ENCODE results near the gene STS. TPM values are rescaled to one million over a fixed set of nuclear protein-coding genes. Genes with fewer than 3 reads are reported as not detected.

STS gene
- total RNA-seq, 2 donors from 2014 or later, result 2.1 to 6.6 TPM

DNA sequence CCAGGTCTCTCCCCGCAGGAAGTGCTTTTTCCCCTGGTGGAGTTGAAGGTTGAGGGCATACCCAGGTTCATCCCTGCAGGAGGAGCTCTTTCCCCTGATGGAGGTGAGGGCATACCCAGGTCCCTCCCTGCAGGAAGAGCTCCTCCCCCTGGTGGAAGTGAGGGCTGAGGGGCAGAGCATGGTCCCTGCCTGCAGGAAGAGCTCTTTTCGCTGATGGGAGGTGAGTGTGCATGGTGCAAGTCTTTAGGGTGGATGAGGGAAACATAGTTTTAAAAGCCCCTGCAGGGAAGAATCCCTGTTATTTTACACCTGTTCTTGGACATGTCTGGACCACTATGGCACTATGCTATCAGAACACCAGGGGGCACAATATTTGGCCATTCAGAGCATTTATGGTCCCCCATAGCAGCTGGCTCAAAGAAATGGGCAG lies 44.2 kb downstream of the STS start:
- no peaks in the 10 kb centered on the region for H3K27me3 Mint-ChIP-seq (ENCODE audit: insufficient read depth)
- peaks cover 8% of the 10 kb centered on the region for H3K9me3 ChIP-seq (ENCODE audit: control insufficient read depth, low read length)
- peak; percentile 59 for DNase-seq

DNA sequence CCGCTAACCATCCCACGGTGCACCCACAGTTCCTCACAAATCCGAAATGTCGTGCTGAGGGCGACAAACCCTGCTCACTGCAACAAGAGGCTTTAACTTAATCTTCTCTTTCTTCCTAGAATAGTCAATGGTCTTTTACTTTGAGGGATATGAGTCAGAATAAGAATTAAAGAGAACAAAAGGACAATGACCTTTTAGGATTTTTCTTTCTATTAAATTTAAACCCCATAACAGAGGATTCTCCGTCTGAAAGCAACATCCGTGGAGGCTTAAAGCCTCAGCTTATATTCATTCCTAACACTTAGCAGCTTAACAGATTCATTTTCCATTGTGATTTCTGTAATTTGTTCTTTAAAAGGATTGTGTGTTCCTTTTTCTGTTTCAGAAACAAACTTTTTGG lies 45.4 kb downstream of the STS start:
- TF ChIP-seq, protein P1, sequence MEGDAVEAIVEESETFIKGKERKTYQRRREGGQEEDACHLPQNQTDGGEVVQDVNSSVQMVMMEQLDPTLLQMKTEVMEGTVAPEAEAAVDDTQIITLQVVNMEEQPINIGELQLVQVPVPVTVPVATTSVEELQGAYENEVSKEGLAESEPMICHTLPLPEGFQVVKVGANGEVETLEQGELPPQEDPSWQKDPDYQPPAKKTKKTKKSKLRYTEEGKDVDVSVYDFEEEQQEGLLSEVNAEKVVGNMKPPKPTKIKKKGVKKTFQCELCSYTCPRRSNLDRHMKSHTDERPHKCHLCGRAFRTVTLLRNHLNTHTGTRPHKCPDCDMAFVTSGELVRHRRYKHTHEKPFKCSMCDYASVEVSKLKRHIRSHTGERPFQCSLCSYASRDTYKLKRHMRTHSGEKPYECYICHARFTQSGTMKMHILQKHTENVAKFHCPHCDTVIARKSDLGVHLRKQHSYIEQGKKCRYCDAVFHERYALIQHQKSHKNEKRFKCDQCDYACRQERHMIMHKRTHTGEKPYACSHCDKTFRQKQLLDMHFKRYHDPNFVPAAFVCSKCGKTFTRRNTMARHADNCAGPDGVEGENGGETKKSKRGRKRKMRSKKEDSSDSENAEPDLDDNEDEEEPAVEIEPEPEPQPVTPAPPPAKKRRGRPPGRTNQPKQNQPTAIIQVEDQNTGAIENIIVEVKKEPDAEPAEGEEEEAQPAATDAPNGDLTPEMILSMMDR (conservative IDR thresholded peaks at IDR 0.05), result no peak
- Mint-ChIP-seq H3K27ac (no peak overlapping the region), H3K27me3 (ENCODE audit: insufficient read depth) (no peaks in the 10 kb centered on the region), H3K36me3 (ENCODE audit: low read depth) (peaks cover 15% of the 10 kb centered on the region), H3K4me1 (peaks cover 12% of the 10 kb centered on the region), H3K9me3 (peaks cover 22% of the 10 kb centered on the region), H3K4me3 (no peak overlapping the region)
- no peaks in the 10 kb centered on the region for H3K36me3 ChIP-seq (ENCODE audit: control insufficient read depth, insufficient read depth, low read length)
- H3K27me3 ChIP-seq (ENCODE audit: control insufficient read depth, insufficient read depth, low read length, poor library complexity, severe bottlenecking), result no peaks in the 10 kb centered on the region
- H3K27ac ChIP-seq (ENCODE audit: low read depth, low read length), result no peak overlapping the region
- DNase-seq, result no peak
- peaks cover 8% of the 10 kb centered on the region for H3K9me3 ChIP-seq (ENCODE audit: control insufficient read depth, low read length)
- no peaks in the 10 kb centered on the region for H3K4me1 ChIP-seq (ENCODE audit: control insufficient read depth, insufficient read depth, low read length)
- no peak overlapping the region for H3K9ac ChIP-seq (ENCODE audit: extremely low read depth, low read length, poor library complexity, severe bottlenecking)
- 86% methylated on average over 5 of the region's 7 CpGs; no CpG with 5 or more reads in 1 of the 2 experiments for WGBS, 2 experiments (ENCODE audit: insufficient coverage in 1 of 2, insufficient read length in 1 of 2)
- no peak overlapping the region for H3K4me3 ChIP-seq (ENCODE audit: low read length)

More for the DNA sequence above, 44.2 kb downstream of the STS start:
- Mint-ChIP-seq H3K4me1 (peaks cover 12% of the 10 kb centered on the region), H3K9me3 (peaks cover 22% of the 10 kb centered on the region), H3K27ac (no peak overlapping the region), H3K36me3 (ENCODE audit: low read depth) (peaks cover 15% of the 10 kb centered on the region), H3K4me3 (no peak overlapping the region)
- Histone ChIP-seq H3K27ac (ENCODE audit: low read depth, low read length) (no peak overlapping the region), H3K9ac (ENCODE audit: extremely low read depth, low read length, poor library complexity, severe bottlenecking) (no peak overlapping the region), H3K4me1 (ENCODE audit: control insufficient read depth, insufficient read depth, low read length) (no peaks in the 10 kb centered on the region), H3K4me3 (ENCODE audit: low read length) (no peak overlapping the region), H3K36me3 (ENCODE audit: control insufficient read depth, insufficient read depth, low read length) (no peaks in the 10 kb centered on the region), H3K27me3 (ENCODE audit: control insufficient read depth, insufficient read depth, low read length, poor library complexity, severe bottlenecking) (no peaks in the 10 kb centered on the region)
- 100% methylated on average over 1 of the region's 2 CpGs; no CpG with 5 or more reads in 1 of the 2 experiments for WGBS, 2 experiments (ENCODE audit: insufficient coverage in 1 of 2, insufficient read length in 1 of 2)
- TF ChIP-seq, protein P1 (conservative IDR thresholded peaks at IDR 0.05), result peak; percentile 66

GRCh38 chrX:7194606-7195005 lies 47.1 kb downstream of the STS start:
- Mint-ChIP-seq H3K4me1 (peaks cover 4% of the 10 kb centered on the region), H3K36me3 (ENCODE audit: low read depth) (peaks cover 9% of the 10 kb centered on the region), H3K9me3 (peaks cover 10% of the 10 kb centered on the region), H3K4me3 (no peak overlapping the region), H3K27me3 (ENCODE audit: insufficient read depth) (no peaks in the 10 kb centered on the region), H3K27ac (no peak overlapping the region)
- WGBS, 2 experiments (ENCODE audit: insufficient coverage in 1 of 2, insufficient read length in 1 of 2), result 98% methylated on average over 9 of the region's 11 CpGs; no CpG with 5 or more reads in 1 of the 2 experiments
- H3K4me3 ChIP-seq (ENCODE audit: low read length), result no peak overlapping the region
- DNase-seq, result no peak
- H3K27ac ChIP-seq (ENCODE audit: low read depth, low read length), result no peak overlapping the region
- no peak overlapping the region for H3K9ac ChIP-seq (ENCODE audit: extremely low read depth, low read length, poor library complexity, severe bottlenecking)
- peaks cover 2% of the 10 kb centered on the region for H3K9me3 ChIP-seq (ENCODE audit: control insufficient read depth, low read length)
- no peaks in the 10 kb centered on the region for H3K36me3 ChIP-seq (ENCODE audit: control insufficient read depth, insufficient read depth, low read length)
- H3K4me1 ChIP-seq (ENCODE audit: control insufficient read depth, insufficient read depth, low read length), result no peaks in the 10 kb centered on the region
- no peaks in the 10 kb centered on the region for H3K27me3 ChIP-seq (ENCODE audit: control insufficient read depth, insufficient read depth, low read length, poor library complexity, severe bottlenecking)
- TF ChIP-seq, protein P1 (conservative IDR thresholded peaks at IDR 0.05), result no peak

Small RNA genes within 50 kb of the gene (microRNA-seq; reads per million reads assigned to microRNA genes)
- gene MIR4767 (ENCODE audit: borderline microRNAs expressed), result not detected

Other genes with a start within 250 kb of the STS start
- 10 to 100 TPM; 19.4 to 37.2 TPM for gene PUDP, start 441 bp downstream of the STS start, total RNA-seq

Measured in endodermal cell (in vitro differentiated cells).